Liver (tissue), 9 donors: ENCODE measurements around the gene HACD4. TPM values are rescaled to one million over a fixed set of nuclear protein-coding genes. Genes with fewer than 3 reads are reported as not detected.

Experiments
- DNase-seq: peaks from one replicate; pipeline ENCODE4 v3.0.0-alpha.2; 2017; ENCODE audit warnings: low spot score
- H3K27ac ChIP-seq, 2 donors: one replicate each; pipeline ENCODE4 v1.7.0; 2013; ENCODE audit warnings: inconsistent platforms in 2 of 2, low read length in 2 of 2, control low read depth in 1 of 2, low read depth in 1 of 2, mild to moderate bottlenecking in 1 of 2
- H3K27me3 ChIP-seq, 4 donors: one replicate each; pipeline versions ENCODE4 v1.6.1 to v1.7.0; 2013; ENCODE audit warnings: low read length in 3 of 4, inconsistent platforms in 1 of 4, mild to moderate bottlenecking in 1 of 4, moderate library complexity in 1 of 4; ENCODE audit not compliant: control insufficient read depth in 4 of 4, insufficient read depth in 4 of 4
- H3K36me3 ChIP-seq, 4 donors: one replicate each; pipeline versions ENCODE4 v1.6.1 to v1.7.0; 2013; ENCODE audit warnings: low read length in 3 of 4, mild to moderate bottlenecking in 3 of 4, low read depth in 1 of 4, moderate library complexity in 1 of 4; ENCODE audit not compliant: control insufficient read depth in 4 of 4, insufficient read depth in 3 of 4
- H3K4me1 ChIP-seq, 4 donors: one replicate each; pipeline versions ENCODE4 v1.6.1 to v1.7.0; 2013; ENCODE audit warnings: low read length in 3 of 4, mild to moderate bottlenecking in 3 of 4, moderate library complexity in 1 of 4; ENCODE audit not compliant: control insufficient read depth in 4 of 4, insufficient read depth in 4 of 4
- H3K4me3 ChIP-seq, 3 donors: one replicate each; pipeline versions ENCODE4 v1.6.1 to v1.7.0; 2013; ENCODE audit warnings: low read length in 3 of 3, control low read depth in 1 of 3, low read depth in 1 of 3, mild to moderate bottlenecking in 1 of 3
- H3K9ac ChIP-seq, 2 donors: one replicate each; pipeline ENCODE4 v1.7.0; 2013; ENCODE audit warnings: low read length in 2 of 2, mild to moderate bottlenecking in 2 of 2, moderate library complexity in 2 of 2, control low read depth in 1 of 2, low read depth in 1 of 2
- H3K9me3 ChIP-seq, 4 donors: one replicate each; pipeline versions ENCODE4 v1.6.1 to v1.7.0; 2013; ENCODE audit warnings: low read length in 3 of 4; ENCODE audit not compliant: control insufficient read depth in 4 of 4
- EGR1 ChIP-seq, 2 donors: IDR thresholded peaks; 2 replicates each; pipeline ENCODE4 v1.6.1; 2016 to 2018; ENCODE audit warnings: antibody characterized with exemption in 2 of 2, low read depth in 2 of 2
- FOXA1 ChIP-seq: IDR thresholded peaks from 2 replicates; pipeline ENCODE4 v1.6.1; 2016; ENCODE audit warnings: antibody characterized with exemption
- FOXA2 ChIP-seq: IDR thresholded peaks from 2 replicates; pipeline ENCODE4 v1.6.1; 2016; ENCODE audit warnings: antibody characterized with exemption
- GABPA ChIP-seq, 2 donors: IDR thresholded peaks in 1 of 2; conservative IDR thresholded peaks in 1 of 2; 2 replicates each; pipeline ENCODE4 v1.6.1; 2016; ENCODE audit warnings: antibody characterized with exemption in 2 of 2, mild to moderate bottlenecking in 1 of 2, moderate library complexity in 1 of 2
- HNF4A ChIP-seq, 2 donors: conservative IDR thresholded peaks; 2 replicates each; pipeline ENCODE4 v1.6.1; 2016; ENCODE audit warnings: antibody characterized with exemption in 2 of 2, mild to moderate bottlenecking in 2 of 2
- HNF4G ChIP-seq: IDR thresholded peaks from 2 replicates; pipeline ENCODE4 v1.6.1; 2016; ENCODE audit warnings: antibody characterized with exemption
- JUND ChIP-seq, 2 donors: IDR thresholded peaks; 2 replicates each; pipeline ENCODE4 v1.6.1; 2016; ENCODE audit warnings: antibody characterized with exemption in 2 of 2
- NR2F2 ChIP-seq: IDR thresholded peaks from 2 replicates; pipeline ENCODE4 v1.6.1; 2016; ENCODE audit warnings: antibody characterized with exemption
- RAD21 ChIP-seq, 2 donors: IDR thresholded peaks; 2 replicates each; pipeline ENCODE4 v1.6.1; 2016; ENCODE audit warnings: antibody characterized with exemption in 2 of 2, mild to moderate bottlenecking in 2 of 2
- RXRA ChIP-seq, 2 donors: IDR thresholded peaks; 2 replicates each; pipeline ENCODE4 v1.6.1; 2017 to 2018; ENCODE audit warnings: antibody characterized with exemption in 2 of 2, mild to moderate bottlenecking in 1 of 2
- SP1 ChIP-seq: IDR thresholded peaks from 2 replicates; pipeline ENCODE4 v1.6.1; 2018; ENCODE audit warnings: antibody characterized with exemption, mild to moderate bottlenecking
- TAF1 ChIP-seq: conservative IDR thresholded peaks from 2 replicates; pipeline ENCODE4 v1.6.1; 2016; ENCODE audit warnings: antibody characterized with exemption, mild to moderate bottlenecking
- YY1 ChIP-seq: IDR thresholded peaks from 2 replicates; pipeline ENCODE4 v1.6.1; 2016; ENCODE audit warnings: antibody characterized with exemption, mild to moderate bottlenecking
- polyA plus RNA-seq, 2 donors: library from polyadenylated mRNA; stranded (reverse) in 1 of 2; unstranded in 1 of 2; fragments of 200-250 nt in 1 of 2; fragments of >200 nt in 1 of 2; fragmentation: Nextera tagmentation in 1 of 2; extraction: Ambion mirVana in 1 of 2; gene quantifications; one replicate each; pipeline versions ENCODE4 v1.2.1 to v1.2.3, GENCODE V29; 2013 to 2015
- total RNA-seq, 2 donors: library from RNA; depleted of rRNA; stranded (reverse); fragments of >200 nt; gene quantifications; one replicate each; pipeline ENCODE4 v1.2.3, GENCODE V29; 2014
- TF ChIP-seq, protein P1 (sequence below): fragments of 150-350 bp; IDR thresholded peaks from 2 replicates; pipeline ENCODE4 v1.5.1; 2017; ENCODE audit warnings: improper control_type of control experiment, low read depth, low read length; ENCODE audit not compliant: missing input control
- TF ChIP-seq, protein P2 (sequence below): IDR thresholded peaks from 2 replicates; pipeline ENCODE4 v1.6.1; 2016; ENCODE audit warnings: antibody characterized with exemption
- TF ChIP-seq, protein P3 (sequence below): IDR thresholded peaks from 2 replicates; pipeline ENCODE4 v1.6.1; 2016; ENCODE audit warnings: antibody characterized with exemption
- TF ChIP-seq, protein P4 (sequence below): IDR thresholded peaks from 2 replicates; pipeline ENCODE4 v1.6.1; 2016; ENCODE audit warnings: antibody characterized with exemption, mild to moderate bottlenecking
- TF ChIP-seq, protein P5 (sequence below): IDR thresholded peaks from 2 replicates; pipeline ENCODE4 v1.6.1; 2016; ENCODE audit warnings: antibody characterized with exemption
- donor health status: healthy.
- donor health status: healthy.
- donor health status: healthy.
- donor health status: healthy.
- donor health status: healthy.

Gene HACD4
- total and polyA plus RNA-seq, 4 donors: 0.25 to 2.2 (median 0.49) TPM

DNA sequence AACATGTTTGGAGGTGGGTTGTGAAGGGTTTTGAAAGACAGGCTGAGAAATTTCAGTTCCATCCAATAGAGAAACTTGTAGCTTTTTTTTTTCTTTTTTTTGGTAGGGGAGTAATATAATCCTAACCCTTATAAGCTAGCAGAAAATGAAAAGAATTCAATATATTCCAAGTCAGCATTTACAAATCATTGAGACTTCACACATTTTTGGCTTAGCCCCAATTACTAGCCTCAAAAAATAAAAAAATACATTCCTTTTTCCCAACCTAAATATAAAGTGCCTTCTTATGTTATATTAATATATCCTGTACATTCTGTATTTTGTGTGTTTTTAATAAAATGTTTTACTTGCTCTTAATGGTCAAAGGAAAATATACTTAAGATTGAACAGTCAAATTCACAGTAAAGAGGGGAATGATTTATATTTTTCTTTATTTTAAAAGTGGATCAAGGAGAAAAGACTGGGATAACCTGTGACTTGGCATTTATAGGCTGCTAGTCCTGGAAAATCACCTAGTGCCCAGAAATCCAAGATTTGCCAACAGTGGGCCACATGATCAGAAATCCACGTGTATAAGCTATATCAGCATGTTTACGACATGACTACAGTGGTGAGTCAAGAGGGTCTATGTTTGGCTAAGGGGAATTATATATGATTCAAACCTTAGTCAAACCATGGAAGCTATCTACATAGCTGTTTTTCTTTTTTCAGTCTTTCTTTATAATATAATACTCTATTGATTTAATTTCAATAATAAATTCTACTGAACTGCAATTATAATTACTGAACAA lies 14.5 kb downstream of the HACD4 start (continued):
- TF ChIP-seq, protein P1, sequence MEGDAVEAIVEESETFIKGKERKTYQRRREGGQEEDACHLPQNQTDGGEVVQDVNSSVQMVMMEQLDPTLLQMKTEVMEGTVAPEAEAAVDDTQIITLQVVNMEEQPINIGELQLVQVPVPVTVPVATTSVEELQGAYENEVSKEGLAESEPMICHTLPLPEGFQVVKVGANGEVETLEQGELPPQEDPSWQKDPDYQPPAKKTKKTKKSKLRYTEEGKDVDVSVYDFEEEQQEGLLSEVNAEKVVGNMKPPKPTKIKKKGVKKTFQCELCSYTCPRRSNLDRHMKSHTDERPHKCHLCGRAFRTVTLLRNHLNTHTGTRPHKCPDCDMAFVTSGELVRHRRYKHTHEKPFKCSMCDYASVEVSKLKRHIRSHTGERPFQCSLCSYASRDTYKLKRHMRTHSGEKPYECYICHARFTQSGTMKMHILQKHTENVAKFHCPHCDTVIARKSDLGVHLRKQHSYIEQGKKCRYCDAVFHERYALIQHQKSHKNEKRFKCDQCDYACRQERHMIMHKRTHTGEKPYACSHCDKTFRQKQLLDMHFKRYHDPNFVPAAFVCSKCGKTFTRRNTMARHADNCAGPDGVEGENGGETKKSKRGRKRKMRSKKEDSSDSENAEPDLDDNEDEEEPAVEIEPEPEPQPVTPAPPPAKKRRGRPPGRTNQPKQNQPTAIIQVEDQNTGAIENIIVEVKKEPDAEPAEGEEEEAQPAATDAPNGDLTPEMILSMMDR: no peak
- TF ChIP-seq, protein P2, sequence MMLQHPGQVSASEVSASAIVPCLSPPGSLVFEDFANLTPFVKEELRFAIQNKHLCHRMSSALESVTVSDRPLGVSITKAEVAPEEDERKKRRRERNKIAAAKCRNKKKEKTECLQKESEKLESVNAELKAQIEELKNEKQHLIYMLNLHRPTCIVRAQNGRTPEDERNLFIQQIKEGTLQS: no peak

DNA sequence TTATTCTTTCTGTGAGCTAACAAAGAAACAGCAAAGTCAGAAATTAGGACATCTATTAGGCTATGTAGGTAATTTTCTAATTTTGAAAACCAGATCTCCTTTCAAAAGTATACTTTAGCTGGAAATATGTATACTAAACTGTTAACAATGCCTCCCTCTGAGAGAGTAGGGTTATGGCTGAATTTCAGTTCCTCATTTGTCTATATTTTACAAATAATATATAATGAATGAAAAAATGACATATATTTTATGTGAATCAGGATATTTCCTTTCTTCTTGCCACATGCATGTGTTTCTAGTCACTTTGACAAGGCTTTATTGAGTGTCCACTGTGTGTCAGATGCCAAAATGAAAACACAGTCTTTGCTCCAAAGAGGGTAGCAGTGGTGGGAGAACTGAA lies 15.4 kb downstream of the HACD4 start:
- no peaks in the 10 kb centered on the region for H3K9me3 ChIP-seq

More for the DNA sequence above, 15.4 kb downstream of the HACD4 start:
- H3K27me3 ChIP-seq: no peaks in the 10 kb centered on the region
- H3K4me1 ChIP-seq: no peaks in the 10 kb centered on the region
- H3K27ac ChIP-seq: no peak overlapping the region
- no peaks in the 10 kb centered on the region for H3K36me3 ChIP-seq
- no peak overlapping the region for H3K4me3 ChIP-seq
- H3K9ac ChIP-seq: no peak overlapping the region
- TF ChIP-seq, protein P2: no peak
- TF ChIP-seq, protein P3, sequence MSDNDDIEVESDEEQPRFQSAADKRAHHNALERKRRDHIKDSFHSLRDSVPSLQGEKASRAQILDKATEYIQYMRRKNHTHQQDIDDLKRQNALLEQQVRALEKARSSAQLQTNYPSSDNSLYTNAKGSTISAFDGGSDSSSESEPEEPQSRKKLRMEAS: no peak
- TF ChIP-seq FOXA2: no peak
- TF ChIP-seq, protein P4, sequence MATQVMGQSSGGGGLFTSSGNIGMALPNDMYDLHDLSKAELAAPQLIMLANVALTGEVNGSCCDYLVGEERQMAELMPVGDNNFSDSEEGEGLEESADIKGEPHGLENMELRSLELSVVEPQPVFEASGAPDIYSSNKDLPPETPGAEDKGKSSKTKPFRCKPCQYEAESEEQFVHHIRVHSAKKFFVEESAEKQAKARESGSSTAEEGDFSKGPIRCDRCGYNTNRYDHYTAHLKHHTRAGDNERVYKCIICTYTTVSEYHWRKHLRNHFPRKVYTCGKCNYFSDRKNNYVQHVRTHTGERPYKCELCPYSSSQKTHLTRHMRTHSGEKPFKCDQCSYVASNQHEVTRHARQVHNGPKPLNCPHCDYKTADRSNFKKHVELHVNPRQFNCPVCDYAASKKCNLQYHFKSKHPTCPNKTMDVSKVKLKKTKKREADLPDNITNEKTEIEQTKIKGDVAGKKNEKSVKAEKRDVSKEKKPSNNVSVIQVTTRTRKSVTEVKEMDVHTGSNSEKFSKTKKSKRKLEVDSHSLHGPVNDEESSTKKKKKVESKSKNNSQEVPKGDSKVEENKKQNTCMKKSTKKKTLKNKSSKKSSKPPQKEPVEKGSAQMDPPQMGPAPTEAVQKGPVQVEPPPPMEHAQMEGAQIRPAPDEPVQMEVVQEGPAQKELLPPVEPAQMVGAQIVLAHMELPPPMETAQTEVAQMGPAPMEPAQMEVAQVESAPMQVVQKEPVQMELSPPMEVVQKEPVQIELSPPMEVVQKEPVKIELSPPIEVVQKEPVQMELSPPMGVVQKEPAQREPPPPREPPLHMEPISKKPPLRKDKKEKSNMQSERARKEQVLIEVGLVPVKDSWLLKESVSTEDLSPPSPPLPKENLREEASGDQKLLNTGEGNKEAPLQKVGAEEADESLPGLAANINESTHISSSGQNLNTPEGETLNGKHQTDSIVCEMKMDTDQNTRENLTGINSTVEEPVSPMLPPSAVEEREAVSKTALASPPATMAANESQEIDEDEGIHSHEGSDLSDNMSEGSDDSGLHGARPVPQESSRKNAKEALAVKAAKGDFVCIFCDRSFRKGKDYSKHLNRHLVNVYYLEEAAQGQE: no peak
- TF ChIP-seq YY1: no peak
- TF ChIP-seq EGR1 (IDR thresholded peaks at IDR 0.05; ENCODE audit: low read depth in 2 of 2): no peak
- TF ChIP-seq, protein P1: no peak
- TF ChIP-seq RAD21 (IDR thresholded peaks at IDR 0.05): no peak
- no peak for TF ChIP-seq SP1
- TF ChIP-seq HNF4G: no peak
- no peak for TF ChIP-seq TAF1
- TF ChIP-seq, protein P5, sequence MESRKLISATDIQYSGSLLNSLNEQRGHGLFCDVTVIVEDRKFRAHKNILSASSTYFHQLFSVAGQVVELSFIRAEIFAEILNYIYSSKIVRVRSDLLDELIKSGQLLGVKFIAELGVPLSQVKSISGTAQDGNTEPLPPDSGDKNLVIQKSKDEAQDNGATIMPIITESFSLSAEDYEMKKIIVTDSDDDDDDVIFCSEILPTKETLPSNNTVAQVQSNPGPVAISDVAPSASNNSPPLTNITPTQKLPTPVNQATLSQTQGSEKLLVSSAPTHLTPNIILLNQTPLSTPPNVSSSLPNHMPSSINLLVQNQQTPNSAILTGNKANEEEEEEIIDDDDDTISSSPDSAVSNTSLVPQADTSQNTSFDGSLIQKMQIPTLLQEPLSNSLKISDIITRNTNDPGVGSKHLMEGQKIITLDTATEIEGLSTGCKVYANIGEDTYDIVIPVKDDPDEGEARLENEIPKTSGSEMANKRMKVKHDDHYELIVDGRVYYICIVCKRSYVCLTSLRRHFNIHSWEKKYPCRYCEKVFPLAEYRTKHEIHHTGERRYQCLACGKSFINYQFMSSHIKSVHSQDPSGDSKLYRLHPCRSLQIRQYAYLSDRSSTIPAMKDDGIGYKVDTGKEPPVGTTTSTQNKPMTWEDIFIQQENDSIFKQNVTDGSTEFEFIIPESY: no peak
- TF ChIP-seq RXRA (IDR thresholded peaks at IDR 0.05): no peak
- no peak for TF ChIP-seq FOXA1
- TF ChIP-seq JUND (IDR thresholded peaks at IDR 0.05): no peak
- no peak for TF ChIP-seq HNF4A (conservative IDR thresholded peaks at IDR 0.05)
- TF ChIP-seq GABPA (IDR thresholded peaks at IDR 0.05 in 1 of 2, conservative IDR thresholded peaks at IDR 0.05 in 1 of 2): no peak
- TF ChIP-seq NR2F2: no peak
- DNase-seq: no peak
